K562 (cell line): ENCODE measurements around the gene JRKL. TPM values are rescaled to one million over a fixed set of nuclear protein-coding genes. Genes with fewer than 3 reads are reported as not detected.

Source experiments
- BACH1 ChIP-seq: fragments of 200-800 bp; sonication (Bioruptor generic); IDR thresholded peaks from 2 replicates; pipeline ENCODE4 v1.6.1; 2016; ENCODE audit warnings: missing genetic modification characterization, missing compliant biosample characterization
- CBFB ChIP-seq: sonication (generic); formaldehyde crosslinking; IDR thresholded peaks from 2 replicates; pipeline ENCODE4 v1.4.0; 2020; ENCODE audit warnings: mild to moderate bottlenecking, missing genetic modification reagents
- ILF3 ChIP-seq: fragments of 450-650 bp; IDR thresholded peaks from 2 replicates; pipeline ENCODE4 v1.6.1; 2018; ENCODE audit warnings: antibody characterized with exemption, mild to moderate bottlenecking, moderate library complexity, borderline replicate concordance
- MTA3 ChIP-seq: fragments of 450-650 bp; formaldehyde crosslinking; IDR thresholded peaks from 2 replicates; pipeline ENCODE4 v1.6.1; 2017; ENCODE audit warnings: mild to moderate bottlenecking, borderline replicate concordance
- POLR3G ChIP-seq: IDR thresholded peaks from 2 replicates; pipeline ENCODE4 v1.6.1; 2011; ENCODE audit not compliant: insufficient read length, insufficient replicate concordance; ENCODE audit errors: extremely low read depth
- RAD21 ChIP-seq, 2 experiments: fragments of 250-450 bp in 1 of 2; fragments of 450-650 bp in 1 of 2; sonication (Bioruptor Pico) in 1 of 2; formaldehyde crosslinking in 1 of 2; IDR thresholded peaks in 1 of 2; conservative IDR thresholded peaks in 1 of 2; 2 replicates each; pipeline versions ENCODE4 v1.4.0 to v1.8.0; 2020 to 2022; ENCODE audit warnings: mild to moderate bottlenecking in 2 of 2, moderate library complexity in 1 of 2
- RB1 ChIP-seq: fragments of 450-650 bp; IDR thresholded peaks from 2 replicates; pipeline ENCODE4 v1.6.1; 2017; ENCODE audit warnings: low read depth, mild to moderate bottlenecking
- RBBP5 ChIP-seq: fragments of 200-600 bp; sonication (generic); IDR thresholded peaks from 2 replicates; pipeline ENCODE4 v1.6.1; 2012; ENCODE audit warnings: borderline replicate concordance, mild to moderate bottlenecking, low read length, control low read depth, inconsistent platforms; ENCODE audit not compliant: insufficient read depth, poor library complexity, severe bottlenecking
- TBL1XR1 ChIP-seq, 2 experiments: IDR thresholded peaks; 2 replicates each; pipeline ENCODE4 v1.6.1; 2012; ENCODE audit warnings: improper control_type of control experiment in 2 of 2, low read length in 2 of 2, mild to moderate bottlenecking in 1 of 2
- TCF3 ChIP-seq: sonication (generic); formaldehyde crosslinking; IDR thresholded peaks from 2 replicates; pipeline ENCODE4 v1.4.0; 2020; ENCODE audit warnings: mild to moderate bottlenecking, missing genetic modification reagents
- TOE1 ChIP-seq, 2 experiments: fragments of 450-650 bp in 1 of 2; sonication (generic) in 1 of 2; formaldehyde crosslinking in 1 of 2; IDR thresholded peaks; 2 replicates each; pipeline versions ENCODE4 v1.7.1 to v1.8.0; 2016 to 2022; ENCODE audit warnings: borderline replicate concordance in 2 of 2, mild to moderate bottlenecking in 2 of 2, antibody characterized with exemption in 1 of 2, inconsistent platforms in 1 of 2, low read depth in 1 of 2, missing genetic modification reagents in 1 of 2, moderate library complexity in 1 of 2
- ZNF12 ChIP-seq: sonication (generic); formaldehyde crosslinking; IDR thresholded peaks from 2 replicates; pipeline ENCODE4 v1.4.0; 2020; ENCODE audit warnings: mild to moderate bottlenecking, missing genetic modification reagents
- ZNF175 ChIP-seq: fragments of 200-800 bp; sonication (Bioruptor generic); IDR thresholded peaks from 2 replicates; pipeline ENCODE4 v1.6.1; 2016; ENCODE audit warnings: low read depth, mild to moderate bottlenecking, missing genetic modification characterization, missing compliant biosample characterization
- ZNF217 ChIP-seq: sonication (generic); formaldehyde crosslinking; IDR thresholded peaks from 2 replicates; pipeline ENCODE4 v1.8.0; 2022; ENCODE audit warnings: mild to moderate bottlenecking, missing genetic modification reagents
- ZNF655 ChIP-seq: fragments of 250-450 bp; sonication (Bioruptor Pico); IDR thresholded peaks from 2 replicates; pipeline ENCODE4 v1.5.0; 2021
- ZNF668 ChIP-seq: fragments of 250-450 bp; sonication (Bioruptor Pico); IDR thresholded peaks from 2 replicates; pipeline ENCODE4 v1.8.0; 2022; ENCODE audit warnings: mild to moderate bottlenecking, inconsistent platforms
- polyA plus RNA-seq, 8 experiments: library from polyadenylated mRNA; depleted of rRNA in 4 of 8; stranded (reverse) in 5 of 8; unstranded in 3 of 8; fragments of >200 nt; fragmentation: Nextera tagmentation in 2 of 8; fragmentation: Illumina TruSeq in 1 of 8; extraction: Ambion mirVana in 2 of 8; extraction: Trizol in 1 of 8; gene quantifications; 2 replicates each; pipeline versions ENCODE4 v1.2.1 to v1.2.3, GENCODE V29; 2011 to 2014; ENCODE audit warnings: inconsistent platforms in 1 of 8, missing spikeins in 1 of 8
- total RNA-seq, 7 experiments: library from RNA; depleted of rRNA in 6 of 7; stranded (reverse); fragments of >200 nt in 6 of 7; fragmentation: Illumina TruSeq in 2 of 7; extraction: Trizol in 2 of 7; gene quantifications; 2 replicates each; pipeline versions ENCODE4 v1.2.1 to v1.2.3, GENCODE V29; 2011 to 2021; ENCODE audit warnings: low replicate concordance in 1 of 7
- TF ChIP-seq, protein P1 (sequence below): sonication (generic); formaldehyde crosslinking; IDR thresholded peaks from 2 replicates; pipeline ENCODE4 v1.8.0; 2022; ENCODE audit warnings: missing genetic modification reagents, mild to moderate bottlenecking, moderate library complexity, borderline replicate concordance
- TF ChIP-seq, protein P2 (sequence below): sonication (generic); formaldehyde crosslinking; IDR thresholded peaks from 2 replicates; pipeline ENCODE4 v1.8.0; 2022; ENCODE audit warnings: mild to moderate bottlenecking, missing genetic modification reagents
- TF ChIP-seq, protein P3 (sequence below): fragments of 250-450 bp; sonication (Bioruptor Pico); IDR thresholded peaks from 2 replicates; pipeline ENCODE4 v1.8.0; 2021; ENCODE audit warnings: moderate library complexity, mild to moderate bottlenecking, inconsistent platforms

Gene JRKL
- total and polyA plus RNA-seq, 9 of the 15 experiments (the other 6 are each of a cell fraction or from before 2014, with no cell fraction given), result 4.5 to 14.8 (median 8.5) TPM

GRCh38 chr11:96388891-96389719 is 708 bp upstream of the JRKL start (continued):
- TF ChIP-seq RB1, result no peak; the same call in none of the 2 replicates
- no peak for TF ChIP-seq TBL1XR1 (IDR thresholded peaks at IDR 0.05; ENCODE audit: low read length in 2 of 2)
- TF ChIP-seq RBBP5, result peak; percentile 63
- no peak for TF ChIP-seq POLR3G
- no peak for TF ChIP-seq TCF3 (CRISPR knock-in tag)
- no peak for TF ChIP-seq CBFB (CRISPR knock-in tag)
- TF ChIP-seq ILF3, result no peak
- no peak for TF ChIP-seq RAD21 (CRISPR knock-in tag; conservative IDR thresholded peaks at IDR 0.05 in 1 of 2, IDR thresholded peaks at IDR 0.05 in 1 of 2)
- TF ChIP-seq TOE1 (IDR thresholded peaks at IDR 0.05; ENCODE audit: borderline replicate concordance), result no peak
- TF ChIP-seq TOE1 (CRISPR knock-in tag; IDR thresholded peaks at IDR 0.05; ENCODE audit: borderline replicate concordance, low read depth), result no peak
- TF ChIP-seq, protein P1, sequence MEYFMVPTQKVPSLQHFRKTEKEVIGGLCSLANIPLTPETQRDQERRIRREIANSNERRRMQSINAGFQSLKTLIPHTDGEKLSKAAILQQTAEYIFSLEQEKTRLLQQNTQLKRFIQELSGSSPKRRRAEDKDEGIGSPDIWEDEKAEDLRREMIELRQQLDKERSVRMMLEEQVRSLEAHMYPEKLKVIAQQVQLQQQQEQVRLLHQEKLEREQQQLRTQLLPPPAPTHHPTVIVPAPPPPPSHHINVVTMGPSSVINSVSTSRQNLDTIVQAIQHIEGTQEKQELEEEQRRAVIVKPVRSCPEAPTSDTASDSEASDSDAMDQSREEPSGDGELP (CRISPR knock-in tag), result 0 out of 2 replicates have a peak, but pooled peaks have one; percentile 89
- TF ChIP-seq ZNF655 (CRISPR knock-in tag), result no peak
- TF ChIP-seq ZNF175 (CRISPR knock-in tag), result no peak
- no peak for TF ChIP-seq ZNF217
- TF ChIP-seq, protein P2, sequence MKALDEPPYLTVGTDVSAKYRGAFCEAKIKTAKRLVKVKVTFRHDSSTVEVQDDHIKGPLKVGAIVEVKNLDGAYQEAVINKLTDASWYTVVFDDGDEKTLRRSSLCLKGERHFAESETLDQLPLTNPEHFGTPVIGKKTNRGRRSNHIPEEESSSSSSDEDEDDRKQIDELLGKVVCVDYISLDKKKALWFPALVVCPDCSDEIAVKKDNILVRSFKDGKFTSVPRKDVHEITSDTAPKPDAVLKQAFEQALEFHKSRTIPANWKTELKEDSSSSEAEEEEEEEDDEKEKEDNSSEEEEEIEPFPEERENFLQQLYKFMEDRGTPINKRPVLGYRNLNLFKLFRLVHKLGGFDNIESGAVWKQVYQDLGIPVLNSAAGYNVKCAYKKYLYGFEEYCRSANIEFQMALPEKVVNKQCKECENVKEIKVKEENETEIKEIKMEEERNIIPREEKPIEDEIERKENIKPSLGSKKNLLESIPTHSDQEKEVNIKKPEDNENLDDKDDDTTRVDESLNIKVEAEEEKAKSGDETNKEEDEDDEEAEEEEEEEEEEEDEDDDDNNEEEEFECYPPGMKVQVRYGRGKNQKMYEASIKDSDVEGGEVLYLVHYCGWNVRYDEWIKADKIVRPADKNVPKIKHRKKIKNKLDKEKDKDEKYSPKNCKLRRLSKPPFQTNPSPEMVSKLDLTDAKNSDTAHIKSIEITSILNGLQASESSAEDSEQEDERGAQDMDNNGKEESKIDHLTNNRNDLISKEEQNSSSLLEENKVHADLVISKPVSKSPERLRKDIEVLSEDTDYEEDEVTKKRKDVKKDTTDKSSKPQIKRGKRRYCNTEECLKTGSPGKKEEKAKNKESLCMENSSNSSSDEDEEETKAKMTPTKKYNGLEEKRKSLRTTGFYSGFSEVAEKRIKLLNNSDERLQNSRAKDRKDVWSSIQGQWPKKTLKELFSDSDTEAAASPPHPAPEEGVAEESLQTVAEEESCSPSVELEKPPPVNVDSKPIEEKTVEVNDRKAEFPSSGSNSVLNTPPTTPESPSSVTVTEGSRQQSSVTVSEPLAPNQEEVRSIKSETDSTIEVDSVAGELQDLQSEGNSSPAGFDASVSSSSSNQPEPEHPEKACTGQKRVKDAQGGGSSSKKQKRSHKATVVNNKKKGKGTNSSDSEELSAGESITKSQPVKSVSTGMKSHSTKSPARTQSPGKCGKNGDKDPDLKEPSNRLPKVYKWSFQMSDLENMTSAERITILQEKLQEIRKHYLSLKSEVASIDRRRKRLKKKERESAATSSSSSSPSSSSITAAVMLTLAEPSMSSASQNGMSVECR (CRISPR knock-in tag), result 0 out of 2 replicates have a peak, but pooled peaks have one; percentile 4
- no peak for TF ChIP-seq BACH1 (tag)
- TF ChIP-seq, protein P3, sequence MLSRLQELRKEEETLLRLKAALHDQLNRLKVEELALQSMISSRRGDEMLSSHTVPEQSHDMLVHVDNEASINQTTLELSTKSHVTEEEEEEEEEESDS (CRISPR knock-in tag), result no peak
- TF ChIP-seq MTA3, result 0 out of 2 replicates have a peak, but pooled peaks have one; percentile 15
- TF ChIP-seq ZNF12 (CRISPR knock-in tag), result no peak
- TF ChIP-seq ZNF668 (CRISPR knock-in tag), result no peak
